EH (cell line): ENCODE data around the gene ZNF688.

Source experiments
- DNase-seq: peaks from one replicate; pipeline ENCODE4 v3.0.0-alpha.2; 2015; ENCODE audit warnings: low read depth

Gene ZNF688

GRCh38 chr16:30585400-30586191 is 14.1 kb upstream of the ZNF688 start, which contains the start of gene ZNF785:
Gene ZNF785 (minus strand): TSS chr16:30585697. CDS start chr16:30585611, 86 bp downstream.
- DNase-seq = peak; percentile 100

GRCh38 chr16:30585022-30585399 is 13.5 kb upstream of the ZNF688 start:
- DNase-seq = no peak

DNA sequence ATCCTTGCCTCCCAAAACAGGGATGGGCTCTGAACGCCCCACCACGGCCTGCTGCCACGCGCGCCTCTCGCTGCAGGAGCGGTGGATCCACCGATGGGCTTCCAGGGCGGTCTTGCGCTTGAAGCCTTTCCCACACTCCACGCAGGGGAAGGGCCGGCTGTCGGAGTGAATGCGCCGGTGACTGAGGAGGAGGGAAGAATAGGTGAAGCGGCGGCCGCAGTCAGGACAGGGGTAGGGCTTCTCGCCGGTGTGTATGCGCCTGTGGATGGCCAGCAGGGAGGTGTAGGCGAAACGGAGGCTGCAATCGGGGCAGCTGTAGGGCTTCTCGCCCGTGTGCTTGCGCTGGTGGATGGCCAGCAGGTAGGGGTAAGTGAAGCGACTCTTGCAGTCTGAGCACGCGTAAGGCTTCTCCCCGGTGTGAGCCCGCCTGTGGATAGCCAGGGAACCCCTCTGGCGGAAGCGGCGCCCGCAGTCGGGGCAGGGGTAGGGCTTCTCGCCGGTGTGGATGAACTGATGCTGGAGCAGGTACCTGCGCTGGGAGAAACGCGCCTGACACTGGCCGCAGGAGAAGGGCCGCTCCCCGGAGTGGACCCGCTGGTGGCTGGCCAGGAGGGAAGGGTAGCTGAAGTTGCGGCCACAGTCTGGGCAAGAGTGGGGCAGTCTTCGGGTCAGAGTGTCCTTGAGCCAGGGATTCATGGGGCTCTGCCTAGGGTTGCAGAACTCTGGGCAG is 11.3 kb upstream of the ZNF688 start:
- no peak for DNase-seq

GRCh38 chr16:30581457-30581856 is 9.9 kb upstream of the ZNF688 start:
- no peak for DNase-seq

GRCh38 chr16:30574678-30575077 is 3.2 kb upstream of the ZNF688 start:
- DNase-seq = no peak

DNA sequence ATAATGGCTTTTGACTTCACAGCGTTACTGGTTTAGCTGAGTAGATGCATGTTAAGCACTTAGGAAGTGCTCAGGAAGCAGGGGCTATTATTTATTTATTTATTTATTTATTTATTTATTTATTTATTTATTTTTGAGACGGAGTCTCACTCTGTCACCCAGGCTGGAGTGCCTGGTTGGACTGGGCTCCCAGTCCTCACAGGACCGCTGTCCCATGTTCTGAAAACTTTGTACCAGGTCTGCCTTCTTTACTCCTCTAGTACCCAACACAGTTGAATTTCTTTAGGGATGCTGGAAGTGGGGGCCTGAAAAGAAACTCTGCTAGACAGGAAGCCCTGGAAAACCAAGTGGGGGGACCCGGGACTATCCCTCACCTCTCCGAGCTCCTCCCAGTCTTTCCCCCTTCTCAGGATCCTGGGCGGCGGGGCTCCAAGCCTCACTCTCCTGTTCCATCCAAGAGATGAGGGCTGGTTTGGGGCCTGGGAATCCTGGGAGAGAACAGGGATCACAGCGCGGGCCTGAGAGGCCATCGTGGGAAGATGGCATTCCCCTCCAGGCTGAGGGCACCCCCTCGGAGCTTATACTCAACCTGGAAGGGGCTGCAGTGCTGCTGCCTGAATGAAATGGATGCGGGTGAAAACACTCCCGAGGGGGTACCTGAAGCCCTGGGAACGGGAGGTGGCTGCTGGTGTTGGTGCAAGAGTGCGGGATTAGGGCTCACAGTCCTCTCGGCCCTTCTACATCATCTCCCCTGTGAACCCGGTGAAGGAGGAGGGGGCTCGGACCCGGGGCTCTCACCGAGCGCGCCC is 674 bp downstream of the ZNF688 start:
- DNase-seq = peak; percentile 61

DNA sequence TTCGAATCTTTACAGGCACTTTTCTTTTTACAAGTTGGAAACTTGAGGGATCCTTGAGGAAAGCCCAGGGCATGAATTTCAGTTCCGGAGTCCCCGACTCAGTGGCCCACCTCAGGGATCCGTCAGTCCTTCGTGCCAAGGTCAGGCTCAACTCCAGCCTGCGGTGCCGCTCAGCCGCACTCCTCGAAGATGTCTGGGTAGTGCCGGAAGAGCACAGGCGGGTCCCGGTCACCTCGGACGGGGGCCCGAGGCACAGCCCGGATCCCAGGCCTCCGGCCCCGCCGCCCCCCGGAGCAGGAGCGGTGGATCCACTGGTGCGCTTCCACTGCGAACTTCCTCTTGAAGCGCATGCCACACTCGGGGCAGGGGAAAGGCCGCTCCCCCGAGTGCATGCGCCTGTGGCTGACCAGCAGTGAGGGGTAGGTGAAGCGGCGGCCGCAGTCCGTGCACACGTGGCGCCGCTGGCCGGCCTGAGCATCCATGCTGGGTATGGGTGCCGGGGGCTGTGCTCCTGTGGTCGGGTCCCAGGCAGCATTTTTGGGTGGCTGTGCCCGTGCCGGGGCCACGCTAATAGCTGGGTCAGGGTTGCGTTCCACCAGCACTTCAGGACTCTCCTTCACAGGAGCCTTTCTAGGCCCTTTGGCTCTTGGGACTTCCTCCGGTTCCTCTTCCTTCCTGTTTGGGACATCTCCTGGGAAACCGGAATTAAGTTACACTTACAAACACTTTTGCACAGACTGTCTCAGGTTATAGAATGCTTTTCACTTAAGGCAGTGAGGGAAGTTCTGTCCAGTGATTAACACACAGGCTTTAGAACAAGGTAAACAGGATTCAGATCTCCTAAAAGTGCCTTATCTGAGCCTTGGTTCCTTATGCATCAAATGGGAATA is 1.5 kb downstream of the ZNF688 start:
- DNase-seq = no peak

- no peak for DNase-seq
These were observed 2.2 kb downstream of the ZNF688 start for GRCh38 chr16:30569281-30569680.

- peak; percentile 77 for DNase-seq
These were observed 3.4 kb downstream of the ZNF688 start for GRCh38 chr16:30567991-30568638.

DNA sequence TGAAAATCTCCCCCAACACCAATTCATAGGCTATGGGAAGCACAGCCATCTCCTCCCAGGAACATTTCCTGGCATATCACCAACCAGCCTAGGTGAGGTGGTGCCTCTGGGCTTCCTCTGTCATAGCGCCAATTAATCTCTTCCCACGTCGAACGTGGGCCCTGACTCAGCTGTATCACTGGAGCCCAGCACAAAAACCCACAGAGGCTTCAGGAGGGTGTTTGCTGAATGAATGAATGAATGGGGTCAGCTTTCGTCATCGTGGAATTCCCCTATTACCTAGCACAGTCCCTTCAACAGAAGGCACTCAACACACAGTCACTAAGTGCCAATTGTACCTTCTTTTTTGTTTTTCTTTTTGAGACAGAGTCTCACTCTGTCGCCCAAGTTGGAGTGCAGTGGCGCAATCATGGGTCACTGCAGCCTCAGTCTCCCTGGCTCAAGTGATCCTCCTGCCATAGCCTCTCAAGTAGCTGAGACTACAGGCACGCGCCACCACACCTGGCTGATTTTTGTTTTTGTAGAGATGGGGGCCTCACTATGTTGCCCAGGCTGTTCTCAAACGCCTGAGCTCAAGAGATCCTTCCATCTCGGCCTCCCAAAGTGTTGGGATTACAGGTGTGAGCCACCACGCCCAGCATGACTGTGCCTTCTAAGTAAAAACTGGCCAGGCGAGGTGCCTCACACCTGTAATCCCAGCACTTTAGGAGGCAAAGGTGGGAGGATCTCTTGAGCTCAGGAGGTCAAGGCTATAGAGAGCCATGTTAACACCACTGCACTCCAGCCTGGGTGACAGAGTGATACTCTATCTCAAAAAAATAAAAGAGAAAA is 4.1 kb downstream of the ZNF688 start:
- DNase-seq = no peak

DNA sequence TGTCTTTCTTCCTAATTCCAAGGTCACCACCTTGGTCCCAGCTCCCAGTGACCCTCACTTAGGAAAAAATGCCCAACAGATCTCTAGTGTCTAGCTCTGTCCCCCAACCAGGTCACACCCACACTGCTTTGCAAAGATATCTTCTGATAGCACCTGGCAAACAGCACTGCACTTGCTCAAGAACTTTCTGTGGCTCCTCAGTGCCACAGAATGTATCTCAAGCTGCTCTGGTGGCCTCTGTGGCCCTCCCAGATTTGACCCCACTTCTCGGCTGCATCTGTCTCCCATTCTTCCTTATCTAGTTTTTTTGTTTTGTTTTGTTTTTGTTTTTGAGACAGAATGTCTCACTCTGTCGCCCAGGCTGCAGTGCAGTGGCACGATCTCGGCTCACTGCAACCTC is 5.0 kb downstream of the ZNF688 start:
- DNase-seq = no peak

- no peak for DNase-seq
These were observed 5.5 kb downstream of the ZNF688 start for GRCh38 chr16:30565984-30566383.

DNA sequence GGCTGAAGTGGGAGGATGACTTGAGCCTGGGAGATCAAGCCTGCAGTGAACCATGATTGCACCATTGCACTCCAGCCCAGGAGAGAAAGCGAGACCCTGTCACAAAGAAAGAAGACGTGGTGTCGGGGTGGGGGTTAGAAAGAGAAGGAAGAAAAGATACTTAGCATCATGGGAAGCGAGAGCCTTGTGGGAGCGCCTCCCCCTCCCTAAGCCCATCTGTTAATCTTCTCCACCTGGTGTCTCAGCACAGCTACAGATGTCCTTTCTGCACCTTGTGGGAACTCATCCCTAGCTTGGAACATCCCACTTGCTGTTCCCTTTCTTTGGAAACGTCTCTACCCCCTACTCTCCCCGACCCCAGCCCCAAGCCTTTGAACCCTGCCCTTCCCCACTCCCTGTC is 6.0 kb downstream of the ZNF688 start:
- no peak for DNase-seq

- no peak for DNase-seq
These were observed 9.5 kb downstream of the ZNF688 start for GRCh38 chr16:30562021-30562420.

GRCh38 chr16:30561089-30561816 is 10.3 kb downstream of the ZNF688 start:
- peak; percentile 11 for DNase-seq

GRCh38 chr16:30559690-30560089 is 11.8 kb downstream of the ZNF688 start:
- no peak for DNase-seq

- DNase-seq = no peak
These were observed 12.6 kb downstream of the ZNF688 start for GRCh38 chr16:30558789-30559377.

DNA sequence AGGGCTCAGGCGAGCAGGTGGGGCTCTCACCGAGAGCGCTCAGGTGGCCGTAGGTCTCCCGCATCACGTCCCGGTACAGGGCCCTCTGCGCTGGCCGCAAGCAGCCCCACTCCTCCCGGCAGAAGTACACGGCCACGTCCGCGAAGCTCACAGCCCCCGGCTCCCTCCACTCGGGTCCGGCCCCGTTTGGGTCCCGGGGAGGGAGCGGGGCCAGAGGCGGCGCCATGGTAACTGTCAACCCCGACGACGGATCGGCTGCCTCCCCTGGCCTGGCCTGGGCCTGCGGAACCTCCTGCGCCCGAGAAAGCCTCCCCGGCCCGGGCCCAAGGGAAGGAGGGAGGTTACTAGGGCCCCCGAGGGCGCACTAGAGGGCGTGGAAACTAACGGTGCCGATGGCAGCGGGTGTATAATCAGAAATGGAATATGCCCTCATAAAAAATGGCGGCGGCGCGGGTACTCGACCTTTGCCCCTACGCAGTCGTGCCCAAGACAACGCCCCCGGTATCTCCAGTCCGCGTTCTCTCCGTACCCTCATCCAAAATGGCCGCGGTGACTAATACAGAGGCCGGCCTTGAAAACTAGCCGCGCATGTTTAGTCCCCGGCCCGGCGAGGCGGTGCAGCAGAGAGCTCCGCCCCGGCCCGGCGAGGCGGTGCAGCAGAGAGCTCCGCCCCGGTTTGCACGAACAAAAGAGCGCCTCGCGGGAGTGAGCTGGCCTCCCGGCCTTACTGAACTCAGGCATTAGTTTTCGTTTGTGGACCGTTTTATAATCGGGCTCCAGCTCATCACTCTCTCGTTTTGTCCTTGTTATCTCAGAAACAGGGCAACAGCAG is 13.3 kb downstream of the ZNF688 start, which contains the start of gene ZNF764:
Gene ZNF764, minus strand, starts transcription at position 418 of the 832 bp plus-strand sequence. Its CDS starts 192 bp downstream, at position 226.
- DNase-seq = peak; percentile 99
